SH-SY5Y (cell line): ENCODE results near the gene CNTLN.

ENCODE experiments used
- GATA2 ChIP-seq: IDR thresholded peaks from 2 replicates; pipeline ENCODE4 v1.6.1; 2011; ENCODE audit warnings: mild to moderate bottlenecking, low read depth, low read length
- GATA3 ChIP-seq: IDR thresholded peaks from 2 replicates; pipeline ENCODE4 v1.6.1; 2011; ENCODE audit warnings: low read depth, mild to moderate bottlenecking, low read length, moderate library complexity

DNA sequence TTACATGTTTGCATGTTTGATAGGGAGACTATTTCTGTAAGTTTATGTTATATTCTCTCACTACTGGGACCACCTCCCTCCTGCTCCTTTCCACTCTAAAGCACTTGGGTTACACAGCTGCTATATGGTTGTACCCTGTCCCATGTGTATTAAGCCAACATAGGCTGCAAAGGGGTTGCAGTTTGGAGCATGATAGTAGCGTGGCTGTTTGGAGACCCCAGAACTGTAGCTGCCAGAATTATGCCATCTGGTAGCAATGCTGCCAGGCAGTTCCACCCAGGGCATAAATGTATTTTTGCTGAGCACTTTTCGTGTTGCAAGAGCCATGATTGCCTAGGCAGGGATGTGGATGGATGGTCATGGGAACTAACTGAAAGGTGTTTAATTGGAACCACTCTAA lies 81.8 kb downstream of the CNTLN start:
- TF ChIP-seq GATA3 (no peak), GATA2 (no peak)
